OCI-LY1 (cell line): ENCODE results near the gene CDHR5.
"Not testable (repeated sequence)": the region's sequence is repeated elsewhere in the genome, so short reads cannot be mapped to it uniquely, and the experiment has no call there.

Experiments used
- H2AFZ ChIP-seq: fragments of 200-600 bp; sonication (generic), shearing (Covaris generic); 2 replicates; pipeline ENCODE4 v1.6.0; 2014; ENCODE audit warnings: antibody characterized with exemption, mild to moderate bottlenecking, low read length
- H3F3A ChIP-seq: fragments of 200-600 bp; sonication (generic), shearing (Covaris generic); 2 replicates; pipeline ENCODE4 v1.6.0; 2014; ENCODE audit warnings: mild to moderate bottlenecking, antibody characterized with exemption, low read length, moderate library complexity; ENCODE audit not compliant: insufficient read depth
- H3K27ac ChIP-seq: fragments of 200-600 bp; sonication (generic); 2 replicates; pipeline ENCODE4 v1.5.1; 2014; ENCODE audit warnings: low read length, mixed run types, mild to moderate bottlenecking, low read depth; ENCODE audit not compliant: poor library complexity, severe bottlenecking
- H3K27me3 ChIP-seq: fragments of 200-600 bp; sonication (generic); 2 replicates; pipeline ENCODE4 v1.6.0; 2014; ENCODE audit warnings: antibody characterized with exemption, mild to moderate bottlenecking, low read length, moderate library complexity; ENCODE audit not compliant: insufficient read depth
- H3K36me3 ChIP-seq: fragments of 200-600 bp; sonication (generic); 2 replicates; pipeline ENCODE4 v1.6.1; 2014; ENCODE audit warnings: mild to moderate bottlenecking, antibody characterized with exemption, low read length, moderate library complexity, mixed read lengths; ENCODE audit not compliant: insufficient read depth
- H3K4me1 ChIP-seq: fragments of 200-600 bp; sonication (generic); 2 replicates; pipeline ENCODE4 v1.5.1; 2014; ENCODE audit warnings: mild to moderate bottlenecking, low read length, moderate library complexity; ENCODE audit not compliant: insufficient read depth, severe bottlenecking
- H3K4me2 ChIP-seq: fragments of 200-600 bp; sonication (generic), shearing (Covaris generic); 2 replicates; pipeline ENCODE4 v1.6.1; 2014; ENCODE audit warnings: low read length
- H3K4me3 ChIP-seq: fragments of 200-600 bp; sonication (generic); 2 replicates; pipeline ENCODE4 v1.5.1; 2014; ENCODE audit warnings: low read length, low read depth, mild to moderate bottlenecking, mixed read lengths; ENCODE audit not compliant: poor library complexity, severe bottlenecking
- H3K79me2 ChIP-seq: fragments of 200-600 bp; shearing (Covaris generic); 2 replicates; pipeline ENCODE4 v1.6.1; 2016; ENCODE audit warnings: mixed run types, low read length, mixed read lengths; ENCODE audit not compliant: insufficient read depth
- H3K9ac ChIP-seq: fragments of 200-600 bp; sonication (generic), shearing (Covaris generic); 2 replicates; pipeline ENCODE4 v1.6.1; 2014; ENCODE audit warnings: mild to moderate bottlenecking, low read length, mixed read lengths
- H3K9me2 ChIP-seq: fragments of 200-600 bp; sonication (generic), shearing (Covaris generic); 2 replicates; pipeline ENCODE4 v1.6.1; 2014; ENCODE audit warnings: low read depth, mild to moderate bottlenecking, low read length, mixed read lengths
- H3K9me3 ChIP-seq: fragments of 200-600 bp; shearing (Covaris generic); 2 replicates; pipeline ENCODE4 v1.6.1; 2014; ENCODE audit warnings: low read length, mixed read lengths
- H4K20me1 ChIP-seq: fragments of 200-600 bp; sonication (generic), shearing (Covaris generic); 2 replicates; pipeline ENCODE4 v1.6.0; 2016; ENCODE audit warnings: mild to moderate bottlenecking, low read length; ENCODE audit not compliant: insufficient read depth
- CTCF ChIP-seq: fragments of 200-600 bp; sonication (generic), shearing (Covaris generic); IDR thresholded peaks from 2 replicates; pipeline ENCODE4 v1.5.1; 2017; ENCODE audit warnings: mild to moderate bottlenecking, antibody characterized with exemption, low read length, moderate library complexity, mixed read lengths
- EZH2 ChIP-seq: fragments of 200-600 bp; sonication (generic), shearing (Covaris generic); IDR thresholded peaks from 2 replicates; pipeline ENCODE4 v1.8.0; 2017; ENCODE audit warnings: borderline replicate concordance, mixed run types, mild to moderate bottlenecking, antibody characterized with exemption, low read length, moderate library complexity, mixed read lengths

The CDHR5 gene

GRCh38 chr11:650482-650881 lies 25.7 kb upstream of the CDHR5 start:
- H3K27ac ChIP-seq, result no peak overlapping the region
- H3K4me2 ChIP-seq, result no peak overlapping the region
- H3K9me2 ChIP-seq, result no peaks in the 10 kb centered on the region
- no peaks in the 10 kb centered on the region for H3K27me3 ChIP-seq
- H4K20me1 ChIP-seq, result no peaks in the 10 kb centered on the region
- H3K79me2 ChIP-seq, result no peaks in the 10 kb centered on the region
- H3K4me1 ChIP-seq, result peaks cover 15% of the 10 kb centered on the region
- TF ChIP-seq EZH2, result no peak
- TF ChIP-seq CTCF, result no peak
- no peaks in the 10 kb centered on the region for H3F3A ChIP-seq
- no peak overlapping the region for H3K9ac ChIP-seq
- no peaks in the 10 kb centered on the region for H3K9me3 ChIP-seq
- no peak overlapping the region for H3K4me3 ChIP-seq
- H2AFZ ChIP-seq, result no peak overlapping the region
- H3K36me3 ChIP-seq, result peaks cover 19% of the 10 kb centered on the region

GRCh38 chr11:647672-648158 lies 23.0 kb upstream of the CDHR5 start:
- peaks cover 16% of the 10 kb centered on the region for H3K36me3 ChIP-seq
- H3K4me3 ChIP-seq, H3K9me2 ChIP-seq, H3K27me3 ChIP-seq, H3K9ac ChIP-seq, H3F3A ChIP-seq, H4K20me1 ChIP-seq, H3K4me2 ChIP-seq, H3K79me2 ChIP-seq, H3K27ac ChIP-seq, H2AFZ ChIP-seq, H3K9me3 ChIP-seq: not testable (repeated sequence)
- peaks cover 18% of the 10 kb centered on the region for H3K4me1 ChIP-seq

- no peaks in the 10 kb centered on the region for H3F3A ChIP-seq
- no peaks in the 10 kb centered on the region for H3K27me3 ChIP-seq
- peaks cover 18% of the 10 kb centered on the region for H3K4me1 ChIP-seq
- H3K4me3 ChIP-seq, result no peak overlapping the region
- H3K36me3 ChIP-seq, result peaks cover 16% of the 10 kb centered on the region
- H3K4me2 ChIP-seq, result no peak overlapping the region
- H4K20me1 ChIP-seq, result no peaks in the 10 kb centered on the region
- H3K9me3 ChIP-seq, result no peaks in the 10 kb centered on the region
- H2AFZ ChIP-seq, result no peak overlapping the region
- H3K9ac ChIP-seq, result no peak overlapping the region
- H3K27ac ChIP-seq, result peak overlapping the region; percentile 47
- H3K9me2 ChIP-seq, result no peaks in the 10 kb centered on the region
- no peaks in the 10 kb centered on the region for H3K79me2 ChIP-seq
- TF ChIP-seq EZH2 (no peak), CTCF (no peak)
Observed at GRCh38 chr11:646214-646613, 21.5 kb upstream of the CDHR5 start.

GRCh38 chr11:645536-645935 lies 20.8 kb upstream of the CDHR5 start:
- TF ChIP-seq CTCF (no peak), EZH2 (no peak)

More at GRCh38 chr11:645536-645935, 20.8 kb upstream of the CDHR5 start:
- Histone ChIP-seq H3F3A (no peaks in the 10 kb centered on the region), H3K27ac (peak overlapping the region; percentile 47), H3K9me3 (no peaks in the 10 kb centered on the region), H3K4me2 (no peak overlapping the region), H4K20me1 (no peaks in the 10 kb centered on the region), H3K4me3 (no peak overlapping the region), H3K9ac (no peak overlapping the region), H3K4me1 (peaks cover 18% of the 10 kb centered on the region), H3K27me3 (no peaks in the 10 kb centered on the region), H3K9me2 (no peaks in the 10 kb centered on the region), H3K36me3 (peaks cover 12% of the 10 kb centered on the region), H3K79me2 (no peaks in the 10 kb centered on the region), H2AFZ (no peak overlapping the region)
